MM.1S (cell line): ENCODE results near the gene UBE2B.
"Not testable (repeated sequence)": the region's sequence is repeated elsewhere in the genome, so short reads cannot be mapped to it uniquely, and the experiment has no call there.

Experiments used
- EZH2 ChIP-seq: fragments of 300-600 bp; sonication (generic); optimal IDR thresholded peaks from 2 replicates; pipeline ENCODE3; 2017; ENCODE audit warnings: low read depth, mild to moderate bottlenecking, antibody characterized with exemption, low read length, mixed read lengths
- EZH2phosphoT487 ChIP-seq: fragments of 300-600 bp; sonication (generic); IDR thresholded peaks from 2 replicates; pipeline ENCODE4 v1.6.1; 2018; ENCODE audit warnings: antibody characterized with exemption, low read length
- TF ChIP-seq, protein P1 (sequence below): fragments of 300-600 bp; sonication (generic); IDR thresholded peaks from 2 replicates; pipeline ENCODE4 v1.5.1; 2016; ENCODE audit warnings: antibody characterized with exemption, low read length, mixed read lengths

DNA sequence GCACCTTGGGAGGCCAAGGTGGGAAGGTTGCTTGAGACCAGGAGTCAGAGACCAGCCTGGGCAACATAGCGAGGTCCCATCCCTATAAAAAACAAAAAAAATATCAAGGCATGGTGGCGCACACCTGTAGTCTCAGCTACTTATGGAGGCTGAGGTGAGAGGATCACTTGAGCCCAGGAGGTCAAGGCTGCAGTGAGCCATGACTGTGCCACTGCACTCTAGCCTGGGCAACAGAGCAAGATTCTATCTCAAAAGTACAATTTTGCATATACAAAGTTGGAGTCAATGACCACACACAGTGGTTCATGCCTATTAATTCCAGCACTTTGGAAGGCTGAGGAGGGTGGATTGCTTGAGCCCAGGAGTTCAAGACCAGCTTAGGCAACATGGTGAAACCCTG lies 10.8 kb downstream of the UBE2B start:
- TF ChIP-seq EZH2, EZH2phosphoT487: not testable (repeated sequence)
- TF ChIP-seq, protein P1, sequence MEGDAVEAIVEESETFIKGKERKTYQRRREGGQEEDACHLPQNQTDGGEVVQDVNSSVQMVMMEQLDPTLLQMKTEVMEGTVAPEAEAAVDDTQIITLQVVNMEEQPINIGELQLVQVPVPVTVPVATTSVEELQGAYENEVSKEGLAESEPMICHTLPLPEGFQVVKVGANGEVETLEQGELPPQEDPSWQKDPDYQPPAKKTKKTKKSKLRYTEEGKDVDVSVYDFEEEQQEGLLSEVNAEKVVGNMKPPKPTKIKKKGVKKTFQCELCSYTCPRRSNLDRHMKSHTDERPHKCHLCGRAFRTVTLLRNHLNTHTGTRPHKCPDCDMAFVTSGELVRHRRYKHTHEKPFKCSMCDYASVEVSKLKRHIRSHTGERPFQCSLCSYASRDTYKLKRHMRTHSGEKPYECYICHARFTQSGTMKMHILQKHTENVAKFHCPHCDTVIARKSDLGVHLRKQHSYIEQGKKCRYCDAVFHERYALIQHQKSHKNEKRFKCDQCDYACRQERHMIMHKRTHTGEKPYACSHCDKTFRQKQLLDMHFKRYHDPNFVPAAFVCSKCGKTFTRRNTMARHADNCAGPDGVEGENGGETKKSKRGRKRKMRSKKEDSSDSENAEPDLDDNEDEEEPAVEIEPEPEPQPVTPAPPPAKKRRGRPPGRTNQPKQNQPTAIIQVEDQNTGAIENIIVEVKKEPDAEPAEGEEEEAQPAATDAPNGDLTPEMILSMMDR = not testable (repeated sequence)
